Pancreas (tissue), 10 donors: ENCODE measurements around the gene MAP7D2. TPM values are rescaled to one million over a fixed set of nuclear protein-coding genes. Genes with fewer than 3 reads are reported as not detected.

ENCODE experiments used
- ATAC-seq, 4 donors: fragments of 200-7000 bp; cut with Tn5 transposase; one replicate each; pipeline versions ENCODE4 v1.8.0 to v1.9.1; 2020; ENCODE audit warnings: mild to moderate bottlenecking in 4 of 4, moderate library complexity in 4 of 4
- DNase-seq, 6 donors: peaks; one replicate each; pipeline ENCODE4 v3.0.0-alpha.2; 2020
- FAIRE-seq: peaks from 2 replicates; lab custom pipeline; 2012; peaks lifted over from hg19 to GRCh38; lab: Jason Lieb, UNC
- H3K27ac ChIP-seq, 4 donors: fragments of 200-600 bp; sonication (generic); 1 replicate in 3 of 4; 2 replicates in 1 of 4; pipeline versions ENCODE4 v1.5.0 to v1.8.0; 2020
- H3K27me3 ChIP-seq, 4 donors: fragments of 200-600 bp; one replicate each; pipeline ENCODE4 v1.8.0; 2021
- H3K36me3 ChIP-seq, 3 donors: fragments of 200-600 bp; sonication (generic) in 1 of 3; one replicate each; pipeline versions ENCODE4 v1.5.0 to v1.8.0; 2020 to 2021
- H3K4me1 ChIP-seq, 3 donors: fragments of 200-600 bp; one replicate each; pipeline ENCODE4 v1.8.0; 2021
- H3K4me3 ChIP-seq, 4 donors: fragments of 200-600 bp; sonication (generic) in 2 of 4; one replicate each; pipeline versions ENCODE4 v1.5.0 to v1.8.0; 2020 to 2021
- H3K9me3 ChIP-seq, 4 donors: fragments of 200-600 bp; one replicate each; pipeline ENCODE4 v1.8.0; 2021
- WGBS, 2 donors: extraction: QIAGEN DNeasy Blood & Tissue Kit; methylation state at CpG; one replicate each; pipeline ENCODE4 v1.1.7; 2013; 5-methylcytosine and 5-hydroxymethylcytosine counted together
- intact Hi-C, 3 donors: fragments of 100-400 bp; cut with DNase I; formaldehyde crosslinking; loops; one replicate each; pipeline versions ENCODE4 v1.11.1 to v1.14.2; 2022
- polyA plus RNA-seq, 2 donors: library from polyadenylated mRNA; stranded (reverse); fragments of 200-250 nt; gene quantifications; one replicate each; pipeline ENCODE4 v1.2.3, GENCODE V29; 2013
- total RNA-seq, 6 donors: library from RNA; stranded (reverse); fragmentation: NEBNext Ultra II Directional in 4 of 6; extraction: Animal tissue kit (Norgen Biotek cat#: 25700) in 4 of 6; gene quantifications; one replicate each; pipeline versions ENCODE4 v1.2.1 to v1.2.4, GENCODE V29; 2021 to 2023
- TF ChIP-seq, protein P1 (sequence below), 4 donors: fragments of 200-600 bp; sonication (generic) in 3 of 4; IDR thresholded peaks; one replicate each; pipeline versions ENCODE4 v1.5.0 to v1.8.0; 2021; ENCODE audit warnings: antibody characterized with exemption in 4 of 4
- donor health status: healthy with polysubstance abuse.
- donor health status: DM: no; HTN: no; CAD: no; lungs with moderate emphysema.
- donor health status: DM: no; HTN: no; CAD: no.
- donor health status: control.
- donor health status: control.
- donor health status: Bipolar disorder and iron deficiency.
- donor health status: DM: yes; HTN: yes; CAD: no.
- donor health status: DM: no; HTN: no; CAD: no.
- donor health status: DM: no; HTN: no; CAD: no.
- donor health status: DM: yes; HTN: yes; CAD: no.

Gene MAP7D2
- total and polyA plus RNA-seq, 8 donors = 0.09 to 3.6 (median 0.70) TPM

DNA sequence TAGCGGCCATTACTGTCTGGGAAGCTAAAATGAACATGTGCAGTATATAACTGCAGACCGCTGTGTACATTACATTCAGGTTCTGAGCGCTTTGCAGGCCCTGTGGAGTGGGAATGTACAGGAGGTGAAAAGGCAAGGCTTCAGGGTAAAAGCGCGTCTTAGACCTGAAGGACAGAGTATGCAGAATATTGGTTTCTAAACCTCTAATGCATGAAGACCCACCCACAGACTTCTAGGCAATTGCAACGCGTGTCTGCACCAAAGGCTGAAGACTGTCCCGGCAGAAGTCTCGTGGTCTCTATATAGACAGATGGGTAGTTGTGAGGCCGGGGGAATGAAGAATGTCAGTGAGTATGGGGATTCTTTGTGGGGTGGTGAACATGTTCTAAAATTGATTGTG, 5.4 kb downstream of the MAP7D2 start:
- intact Hi-C loops = no loop called here
- Histone ChIP-seq H3K9me3 (no peaks in the 10 kb centered on the region), H3K4me3 (no peak overlapping the region), H3K4me1 (no peaks in the 10 kb centered on the region), H3K36me3 (no peaks in the 10 kb centered on the region), H3K27ac (no peak overlapping the region), H3K27me3 (peaks cover 0 to 7% (median 0%) of the 10 kb centered on the region in 4 donors)
- FAIRE-seq (no peak), DNase-seq (no peak), ATAC-seq (no peak)
- TF ChIP-seq, protein P1, sequence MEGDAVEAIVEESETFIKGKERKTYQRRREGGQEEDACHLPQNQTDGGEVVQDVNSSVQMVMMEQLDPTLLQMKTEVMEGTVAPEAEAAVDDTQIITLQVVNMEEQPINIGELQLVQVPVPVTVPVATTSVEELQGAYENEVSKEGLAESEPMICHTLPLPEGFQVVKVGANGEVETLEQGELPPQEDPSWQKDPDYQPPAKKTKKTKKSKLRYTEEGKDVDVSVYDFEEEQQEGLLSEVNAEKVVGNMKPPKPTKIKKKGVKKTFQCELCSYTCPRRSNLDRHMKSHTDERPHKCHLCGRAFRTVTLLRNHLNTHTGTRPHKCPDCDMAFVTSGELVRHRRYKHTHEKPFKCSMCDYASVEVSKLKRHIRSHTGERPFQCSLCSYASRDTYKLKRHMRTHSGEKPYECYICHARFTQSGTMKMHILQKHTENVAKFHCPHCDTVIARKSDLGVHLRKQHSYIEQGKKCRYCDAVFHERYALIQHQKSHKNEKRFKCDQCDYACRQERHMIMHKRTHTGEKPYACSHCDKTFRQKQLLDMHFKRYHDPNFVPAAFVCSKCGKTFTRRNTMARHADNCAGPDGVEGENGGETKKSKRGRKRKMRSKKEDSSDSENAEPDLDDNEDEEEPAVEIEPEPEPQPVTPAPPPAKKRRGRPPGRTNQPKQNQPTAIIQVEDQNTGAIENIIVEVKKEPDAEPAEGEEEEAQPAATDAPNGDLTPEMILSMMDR (IDR thresholded peaks at IDR 0.05) = no peak
- 95 to 96% methylated on average over 10 of the region's 10 CpGs for WGBS, 2 donors

DNA sequence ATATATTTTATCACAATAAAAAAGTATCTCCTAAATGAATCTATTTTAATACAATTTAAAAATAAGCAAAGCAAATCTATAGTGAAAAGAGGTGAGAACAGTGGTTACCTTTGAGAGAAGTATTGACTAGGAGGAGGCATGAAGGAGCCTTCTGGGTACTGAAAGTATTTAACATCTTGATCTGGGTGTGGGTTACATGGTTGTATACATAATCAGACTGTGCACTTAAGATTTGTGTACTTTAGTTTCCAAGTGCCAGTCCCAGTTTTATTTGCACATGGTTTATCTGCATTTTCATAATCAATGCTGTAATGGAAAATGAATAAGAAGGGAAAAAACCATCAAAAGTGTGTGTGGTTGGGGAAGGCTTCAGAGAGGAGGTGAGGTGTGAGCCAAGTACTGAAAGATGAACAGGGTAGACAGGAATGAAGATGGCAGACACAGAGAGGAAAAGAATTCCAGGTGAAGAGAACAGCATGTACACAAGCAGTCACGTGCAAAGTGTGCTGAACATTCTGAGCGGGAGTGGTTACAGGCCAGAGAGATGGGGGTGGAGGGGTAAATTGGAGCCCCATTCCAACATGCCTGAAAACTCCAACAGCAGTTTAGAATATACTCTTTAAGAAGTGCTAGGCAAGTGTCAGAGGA, 14.6 kb downstream of the MAP7D2 start:
- TF ChIP-seq, protein P1 (IDR thresholded peaks at IDR 0.05) = no peak
- Histone ChIP-seq H3K36me3 (no peaks in the 10 kb centered on the region), H3K27ac (no peak overlapping the region), H3K27me3 (no peaks in the 10 kb centered on the region), H3K4me3 (no peak overlapping the region), H3K4me1 (no peaks in the 10 kb centered on the region), H3K9me3 (no peaks in the 10 kb centered on the region)
- WGBS, 2 donors = 57 to 74% methylated on average over 2 of the region's 2 CpGs
- no peak for FAIRE-seq
- ATAC-seq = no peak
- intact Hi-C loops = no loop called here
- DNase-seq = no peak

DNA sequence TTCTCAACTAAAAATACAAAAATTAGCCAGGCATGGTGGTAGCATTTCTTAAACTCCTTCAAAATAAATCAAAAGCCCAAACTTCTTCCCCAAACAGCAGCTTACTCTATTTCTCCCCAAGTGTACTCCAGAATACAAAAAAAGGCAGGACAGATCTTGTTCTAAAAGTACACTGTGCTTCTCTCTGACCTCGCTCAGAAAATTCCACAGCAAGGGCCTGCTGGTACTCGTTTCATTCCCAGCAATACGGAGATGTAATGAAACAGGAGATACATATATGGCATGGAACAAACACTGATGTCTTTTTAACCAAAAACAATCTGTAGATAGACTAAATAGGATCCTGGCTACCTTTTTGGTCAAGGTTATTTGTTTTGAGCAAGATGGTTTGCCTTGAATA, 25.2 kb downstream of the MAP7D2 start:
- WGBS, 2 donors = 83 to 89% methylated on average over 3 of the region's 3 CpGs
- FAIRE-seq = peak; percentile 69
- no peak overlapping the region for H3K4me3 ChIP-seq
- ATAC-seq = no peak
- H3K4me1 ChIP-seq = no peaks in the 10 kb centered on the region
- H3K27me3 ChIP-seq = peaks cover 0 to 4% (median 0%) of the 10 kb centered on the region in 4 donors
- H3K27ac ChIP-seq = no peak overlapping the region
- no peak for DNase-seq
- intact Hi-C loops = no loop called here
- no peaks in the 10 kb centered on the region for H3K9me3 ChIP-seq
- TF ChIP-seq, protein P1 (IDR thresholded peaks at IDR 0.05) = no peak
- H3K36me3 ChIP-seq = no peaks in the 10 kb centered on the region

DNA sequence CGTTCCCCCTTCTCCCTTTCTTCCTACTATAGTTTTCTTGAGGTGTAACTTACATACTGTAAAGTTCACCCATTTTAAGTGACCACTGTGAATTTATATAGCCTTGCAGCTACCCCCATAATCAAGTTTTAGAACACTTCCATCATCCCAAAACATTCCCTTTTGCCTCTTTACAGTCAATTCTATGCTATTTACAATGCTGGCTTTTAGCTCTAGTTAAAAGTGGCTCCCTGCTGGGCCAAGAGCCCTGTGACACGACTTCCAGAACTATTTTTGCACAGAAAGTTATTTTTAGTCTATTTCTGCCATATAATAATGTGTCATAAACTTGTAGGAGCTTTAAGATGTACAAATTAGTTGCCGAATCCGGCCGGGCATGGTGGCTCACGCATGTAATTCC, 26.9 kb downstream of the MAP7D2 start:
- no peaks in the 10 kb centered on the region for H3K9me3 ChIP-seq
- 72 to 80% methylated on average over 6 of the region's 6 CpGs for WGBS, 2 donors
- no peak for ATAC-seq
- H3K27ac ChIP-seq = no peak overlapping the region
- DNase-seq = no peak
- H3K4me3 ChIP-seq = no peak overlapping the region
- intact Hi-C loops = no loop called here
- no peaks in the 10 kb centered on the region for H3K4me1 ChIP-seq
- H3K36me3 ChIP-seq = no peaks in the 10 kb centered on the region
- TF ChIP-seq, protein P1 (IDR thresholded peaks at IDR 0.05) = no peak
- peaks cover 0 to 4% (median 0%) of the 10 kb centered on the region in 4 donors for H3K27me3 ChIP-seq
- no peak for FAIRE-seq

DNA sequence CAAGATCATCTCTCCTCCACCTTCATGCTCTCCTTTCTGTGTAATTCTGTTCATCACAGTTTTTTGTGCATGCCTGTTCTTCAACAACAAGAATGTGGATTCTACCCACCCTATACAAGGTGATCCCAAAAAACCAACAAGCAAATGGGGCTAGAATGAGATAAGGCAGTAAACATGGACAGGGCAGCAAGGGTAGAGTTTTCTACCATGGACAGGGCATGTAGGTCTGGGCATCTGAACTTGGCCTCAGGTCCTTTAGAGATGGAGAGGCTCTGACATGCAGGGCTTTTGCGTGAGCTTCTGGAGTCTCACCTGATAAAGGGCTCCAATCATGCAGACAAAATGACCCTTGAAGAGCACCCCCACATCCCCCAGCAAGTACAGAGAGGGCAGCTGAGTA, 36.4 kb downstream of the MAP7D2 start:
- WGBS, 2 donors = 85 to 86% methylated on average over 1 of the region's 1 CpG
- intact Hi-C loops = no loop called here
- Histone ChIP-seq H3K27me3 (no peaks in the 10 kb centered on the region), H3K4me3 (no peak overlapping the region), H3K36me3 (no peaks in the 10 kb centered on the region), H3K4me1 (no peaks in the 10 kb centered on the region), H3K27ac (no peak overlapping the region), H3K9me3 (no peaks in the 10 kb centered on the region)
- FAIRE-seq (no peak), ATAC-seq (no peak), DNase-seq (no peak)
- TF ChIP-seq, protein P1 (IDR thresholded peaks at IDR 0.05) = no peak
